Transverse colon (tissue), 4 donors: ENCODE results near the gene PTPRN2. TPM values are rescaled to one million over a fixed set of nuclear protein-coding genes. Genes with fewer than 3 reads are reported as not detected.

ENCODE experiments used
- DNase-seq: peaks from one replicate; pipeline ENCODE4 v3.0.0-alpha.2; 2019
- H3K27ac ChIP-seq, 4 donors: fragments of 200-600 bp; sonication (generic); 2 replicates each; pipeline ENCODE4 v1.5.1; 2016 to 2018; ENCODE audit warnings: inconsistent platforms in 4 of 4
- H3K27me3 ChIP-seq: fragments of 200-600 bp; sonication (generic); 2 replicates; pipeline ENCODE4 v1.5.1; 2017; ENCODE audit warnings: inconsistent platforms
- H3K36me3 ChIP-seq, 4 donors: fragments of 200-600 bp; sonication (generic); 2 replicates each; pipeline ENCODE4 v1.5.1; 2017 to 2019; ENCODE audit warnings: inconsistent platforms in 4 of 4
- H3K4me1 ChIP-seq, 4 donors: fragments of 200-600 bp; sonication (generic); 2 replicates each; pipeline ENCODE4 v1.5.1; 2017 to 2020; ENCODE audit warnings: inconsistent platforms in 4 of 4
- H3K4me3 ChIP-seq, 4 donors: fragments of 200-600 bp; sonication (generic); 1 replicate in 1 of 4; 2 replicates in 3 of 4; pipeline versions ENCODE4 v1.5.1 to v1.6.1; 2017 to 2019; ENCODE audit warnings: inconsistent platforms in 4 of 4
- H3K9me3 ChIP-seq, 2 donors: fragments of 200-600 bp; sonication (generic); 2 replicates each; pipeline ENCODE4 v1.5.1; 2017 to 2019; ENCODE audit warnings: inconsistent platforms in 2 of 2
- CTCF ChIP-seq, 5 experiments: fragments of 200-600 bp in 3 of 5; fragments of 450-650 bp in 2 of 5; sonication (generic) in 3 of 5; IDR thresholded peaks; 1 replicate in 2 of 5; 2 replicates in 3 of 5; pipeline ENCODE4 v1.5.1; 2016 to 2017; ENCODE audit warnings: antibody characterized with exemption in 5 of 5, inconsistent platforms in 3 of 5, mild to moderate bottlenecking in 2 of 5, moderate library complexity in 1 of 5
- EP300 ChIP-seq: sonication (generic); formaldehyde crosslinking; IDR thresholded peaks from one replicate; pipeline ENCODE4 v1.6.1; 2017; ENCODE audit warnings: antibody characterized with exemption, low read depth
- POLR2A ChIP-seq: fragments of 450-650 bp; IDR thresholded peaks from one replicate; pipeline ENCODE4 v1.6.1; 2016; ENCODE audit warnings: antibody characterized with exemption, mild to moderate bottlenecking, moderate library complexity
- POLR2AphosphoS5 ChIP-seq, 3 donors: sonication (generic); formaldehyde crosslinking; IDR thresholded peaks; one replicate each; pipeline ENCODE4 v1.6.1; 2016; ENCODE audit warnings: antibody characterized with exemption in 3 of 3
- WGBS, 2 donors: methylation state at CpG; one replicate each; pipeline ENCODE4 v1.1.5; 2018; ENCODE audit warnings: low coverage in 1 of 2; 5-methylcytosine and 5-hydroxymethylcytosine counted together
- in situ Hi-C, 4 donors: fragments of 200-750 bp; cut with MboI; loops; one replicate each; pipeline versions ENCODE4 v1.15.0 to v1.15.1; 2017; ENCODE audit warnings: low sequenced_read_pairs in 3 of 4, low pct_ligation_motif_present in 1 of 4, low pct_unique_long_range_greater_than_20kb in 1 of 4
- intact Hi-C: fragments of 100-400 bp; cut with DNase I; formaldehyde crosslinking; loops from one replicate; pipeline ENCODE4 v1.15.1; 2023; ENCODE audit warnings: low total_unique reads
- total RNA-seq, 4 donors: library from RNA; depleted of rRNA; stranded (reverse); fragments of >200 nt; gene quantifications; one replicate each; pipeline ENCODE4 v1.1.0, GENCODE V29; 2016

The PTPRN2 gene
- total RNA-seq, 4 donors from 2014 or later = 15.4 to 31.1 (median 21.8) TPM

DNA sequence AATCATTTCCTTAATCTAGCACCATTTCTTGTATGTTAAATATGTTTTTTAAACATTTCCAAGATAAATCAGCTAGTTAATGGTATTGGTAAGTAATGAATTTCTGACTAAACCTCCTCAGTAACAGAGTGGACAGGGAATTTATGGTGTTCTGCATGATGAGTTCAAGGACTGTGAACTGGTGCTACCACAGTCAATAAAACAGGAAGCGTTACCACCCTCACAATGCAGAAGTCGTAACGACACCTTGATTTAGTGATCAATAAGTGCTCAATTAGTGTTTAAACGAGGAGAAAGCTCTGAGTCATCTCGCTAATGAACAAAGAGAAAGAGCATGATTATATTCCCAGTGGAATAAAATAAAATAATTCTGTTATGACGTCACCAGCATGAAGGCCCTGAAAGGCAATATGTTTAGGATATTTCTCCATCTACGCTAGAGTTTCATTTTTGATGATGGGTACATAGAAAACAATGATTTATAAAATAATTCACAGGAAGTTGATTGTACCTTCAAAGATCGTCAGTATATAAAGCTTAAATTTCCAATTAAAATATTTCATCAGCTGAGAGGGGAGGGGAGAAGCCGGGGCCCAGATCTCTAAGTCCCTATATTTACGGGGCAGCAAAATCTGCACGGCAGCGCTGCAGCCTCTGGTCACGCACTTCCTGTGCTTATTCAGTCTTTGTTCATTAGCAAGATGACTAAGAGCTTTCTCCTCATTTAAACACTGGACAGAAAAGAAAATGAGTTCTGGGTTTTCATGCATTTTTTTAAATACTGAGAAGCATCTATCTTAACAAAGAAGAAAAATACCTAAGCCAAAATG lies 400.5 kb downstream of the PTPRN2 start:
- Histone ChIP-seq H3K4me1 (no peaks in the 10 kb centered on the region), H3K36me3 (no peaks in the 10 kb centered on the region), H3K4me3 (no peak overlapping the region), H3K27ac (no peak overlapping the region), H3K9me3 (peaks cover 0 to 7% of the 10 kb centered on the region in 2 donors), H3K27me3 (no peaks in the 10 kb centered on the region)
- TF ChIP-seq EP300 (no peak), POLR2AphosphoS5 (IDR thresholded peaks at IDR 0.05) (no peak), POLR2A (no peak), CTCF (IDR thresholded peaks at IDR 0.05) (no peak)
- 76 to 78% methylated on average over 13 of the region's 13 CpGs for WGBS, 2 donors
- intact Hi-C loops (no loop called here), in situ Hi-C loops (no loop called here)
- DNase-seq = no peak

GRCh38 chr7:158186406-158186805 lies 401.2 kb downstream of the PTPRN2 start:
- DNase-seq = no peak
- Histone ChIP-seq H3K4me1 (no peaks in the 10 kb centered on the region), H3K4me3 (no peak overlapping the region), H3K9me3 (peaks cover 0 to 7% of the 10 kb centered on the region in 2 donors), H3K27me3 (no peaks in the 10 kb centered on the region), H3K27ac (no peak overlapping the region), H3K36me3 (no peaks in the 10 kb centered on the region)
- no peak for TF ChIP-seq POLR2AphosphoS5 (IDR thresholded peaks at IDR 0.05)
- TF ChIP-seq POLR2A = no peak
- TF ChIP-seq CTCF (IDR thresholded peaks at IDR 0.05) = no peak
- no peak for TF ChIP-seq EP300
- in situ Hi-C loops (no loop called here), intact Hi-C loops (no loop called here)
- WGBS, 2 donors = 90 to 100% methylated on average over 1 to 12 of the region's 12 CpGs

DNA sequence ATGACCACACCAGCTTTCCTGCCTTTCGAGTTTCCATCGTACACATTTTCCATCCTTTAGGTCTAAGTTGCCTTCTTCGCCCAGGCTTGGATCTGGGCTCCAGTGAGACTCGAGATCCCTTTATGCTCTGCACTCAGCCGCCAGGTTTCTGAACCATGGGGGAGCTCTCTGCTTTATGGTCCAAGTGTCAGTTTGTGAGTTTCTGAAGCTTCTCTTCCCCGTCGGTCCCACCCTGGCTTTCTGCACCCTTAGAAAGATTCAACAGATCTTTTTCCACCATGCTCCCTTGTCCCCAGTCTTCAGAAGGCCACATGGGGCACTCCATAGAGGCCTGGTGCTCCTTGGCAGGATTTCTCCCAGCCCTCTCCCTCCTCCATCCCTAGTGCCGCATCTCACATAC lies 402.0 kb downstream of the PTPRN2 start:
- intact Hi-C loops = no loop called here
- DNase-seq = no peak
- WGBS, 2 donors = 87 to 93% methylated on average over 6 to 8 of the region's 8 CpGs
- TF ChIP-seq EP300 (no peak), POLR2AphosphoS5 (IDR thresholded peaks at IDR 0.05) (no peak), CTCF (IDR thresholded peaks at IDR 0.05) (no peak)
- no peak overlapping the region for H3K27ac ChIP-seq
- no peaks in the 10 kb centered on the region for H3K4me1 ChIP-seq
- no peaks in the 10 kb centered on the region for H3K36me3 ChIP-seq
- in situ Hi-C loops = no loop called here
- H3K4me3 ChIP-seq = no peak overlapping the region
- H3K27me3 ChIP-seq = no peaks in the 10 kb centered on the region
- H3K9me3 ChIP-seq = peaks cover 0 to 7% of the 10 kb centered on the region in 2 donors

DNA sequence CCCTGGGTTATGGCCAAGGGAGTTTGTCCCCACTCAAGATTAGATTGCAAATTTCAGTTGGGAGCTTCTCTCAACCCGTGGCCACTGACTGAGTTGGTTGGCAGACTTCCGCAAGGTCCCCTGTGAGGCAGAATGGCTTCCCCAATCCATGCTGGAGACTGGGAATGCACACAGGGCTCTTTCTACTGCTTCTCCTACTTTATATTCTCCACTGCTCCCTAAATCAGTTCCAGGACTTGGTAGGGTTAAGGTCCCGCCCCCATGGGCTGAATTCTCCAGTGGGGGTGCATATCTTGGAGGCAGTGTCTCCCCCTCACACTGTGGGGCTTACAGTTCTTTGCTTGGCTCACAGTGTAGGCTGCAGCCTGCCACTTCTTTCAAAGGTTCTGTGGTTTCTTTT lies 404.2 kb downstream of the PTPRN2 start:
- in situ Hi-C loops = no loop called here
- no peak overlapping the region for H3K27ac ChIP-seq
- TF ChIP-seq POLR2A = no peak
- TF ChIP-seq EP300 = no peak
- TF ChIP-seq CTCF (IDR thresholded peaks at IDR 0.05) = no peak
- no peak for TF ChIP-seq POLR2AphosphoS5 (IDR thresholded peaks at IDR 0.05)
- 52 to 71% methylated on average over 3 of the region's 3 CpGs for WGBS, 2 donors
- no peaks in the 10 kb centered on the region for H3K27me3 ChIP-seq
- no peaks in the 10 kb centered on the region for H3K4me1 ChIP-seq
- DNase-seq = no peak
- H3K36me3 ChIP-seq = no peaks in the 10 kb centered on the region
- intact Hi-C loops = no loop called here
- peaks cover 0 to 7% of the 10 kb centered on the region in 2 donors for H3K9me3 ChIP-seq
- H3K4me3 ChIP-seq = no peak overlapping the region
